GM19238 (cell line): ENCODE measurements around the gene CCDC60.

Experiments
- DNase-seq: peaks from one replicate; pipeline ENCODE4 v3.0.0; 2011; ENCODE audit warnings: low spot score; ENCODE audit not compliant: insufficient read length

The CCDC60 gene

GRCh38 chr12:119334430-119335170 lies at the start of gene CCDC60:
Gene CCDC60 (plus strand): TSS chr12:119334729. CDS start chr12:119335177, 448 bp downstream.
- DNase-seq = no peak

- DNase-seq = no peak
Observed at GRCh38 chr12:119288576-119288975, 46.0 kb upstream of the CCDC60 start.

- no peak for DNase-seq
Observed at GRCh38 chr12:119292893-119293630, 41.5 kb upstream of the CCDC60 start.

GRCh38 chr12:119294211-119294610 lies 40.3 kb upstream of the CCDC60 start:
- no peak for DNase-seq

- no peak for DNase-seq
Observed at GRCh38 chr12:119296535-119296934, 38.0 kb upstream of the CCDC60 start.

GRCh38 chr12:119299130-119299529 lies 35.4 kb upstream of the CCDC60 start:
- no peak for DNase-seq

GRCh38 chr12:119301379-119301778 lies 33.1 kb upstream of the CCDC60 start:
- DNase-seq = no peak

GRCh38 chr12:119302451-119303080 lies 32.0 kb upstream of the CCDC60 start:
- DNase-seq = no peak

GRCh38 chr12:119306593-119306992 lies 27.9 kb upstream of the CCDC60 start:
- no peak for DNase-seq

- DNase-seq = no peak
Observed at GRCh38 chr12:119307747-119308146, 26.8 kb upstream of the CCDC60 start.

- DNase-seq = no peak
Observed at GRCh38 chr12:119308708-119309456, 25.6 kb upstream of the CCDC60 start.

- no peak for DNase-seq
Observed at GRCh38 chr12:119311878-119312277, 22.7 kb upstream of the CCDC60 start.

GRCh38 chr12:119312904-119313303 lies 21.6 kb upstream of the CCDC60 start:
- no peak for DNase-seq

GRCh38 chr12:119314290-119314689 lies 20.2 kb upstream of the CCDC60 start:
- no peak for DNase-seq

- DNase-seq = no peak
Observed at GRCh38 chr12:119319638-119320037, 14.9 kb upstream of the CCDC60 start.

- DNase-seq = no peak
Observed at GRCh38 chr12:119320678-119321077, 13.9 kb upstream of the CCDC60 start.

- DNase-seq = no peak
Observed at GRCh38 chr12:119322301-119322723, 12.2 kb upstream of the CCDC60 start.

GRCh38 chr12:119325813-119326212 lies 8.7 kb upstream of the CCDC60 start:
- no peak for DNase-seq

- DNase-seq = no peak
Observed at GRCh38 chr12:119326341-119326740, 8.2 kb upstream of the CCDC60 start.

- no peak for DNase-seq
Observed at GRCh38 chr12:119327471-119327870, 7.1 kb upstream of the CCDC60 start.

- DNase-seq = no peak
Observed at GRCh38 chr12:119328111-119328510, 6.4 kb upstream of the CCDC60 start.
